Fibroblast of skin of right biceps (primary cell): Measurements from ENCODE around the gene MGAT4B.

Source experiments
- DNase-seq: peaks from one replicate; pipeline ENCODE4 v3.0.0-alpha.2; 2013

The MGAT4B gene

DNA sequence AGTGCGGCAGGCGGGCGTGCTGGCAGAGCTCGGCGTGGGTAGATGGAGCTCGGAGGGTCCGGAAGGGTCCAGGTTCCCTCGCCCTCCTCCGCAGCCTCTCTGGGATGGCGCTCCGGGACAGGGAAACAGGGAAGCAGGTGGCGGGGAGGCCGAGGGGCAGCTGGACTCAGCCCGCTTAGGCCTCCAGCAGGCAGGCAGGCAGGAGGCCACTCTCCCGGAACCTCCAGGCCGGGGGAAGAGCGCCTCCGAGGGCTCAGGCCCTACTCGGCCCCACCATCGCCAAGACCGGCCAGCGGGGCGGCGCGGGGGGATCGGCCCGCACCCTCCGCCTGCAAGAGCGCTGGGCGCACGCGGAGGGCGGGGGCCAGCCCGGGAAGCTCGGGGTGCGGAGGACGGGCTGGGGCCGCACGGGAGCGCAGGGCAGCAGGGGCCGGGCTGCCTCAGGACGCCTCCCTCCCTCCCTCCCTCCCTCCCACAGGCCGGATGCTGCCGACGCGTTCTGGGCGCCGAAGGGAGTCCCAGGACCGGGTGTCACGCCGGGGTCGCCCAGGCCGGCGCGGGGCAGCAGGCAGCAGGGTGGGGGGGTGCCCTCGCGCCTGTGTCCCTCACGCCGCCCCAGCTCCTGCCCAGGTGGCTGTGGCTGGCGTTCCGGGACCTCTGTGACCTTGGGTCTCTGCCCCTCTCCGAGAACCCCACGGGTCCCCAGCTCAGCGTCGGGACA, 977 bp downstream of the MGAT4B start:
- DNase-seq, result peak; percentile 43

DNA sequence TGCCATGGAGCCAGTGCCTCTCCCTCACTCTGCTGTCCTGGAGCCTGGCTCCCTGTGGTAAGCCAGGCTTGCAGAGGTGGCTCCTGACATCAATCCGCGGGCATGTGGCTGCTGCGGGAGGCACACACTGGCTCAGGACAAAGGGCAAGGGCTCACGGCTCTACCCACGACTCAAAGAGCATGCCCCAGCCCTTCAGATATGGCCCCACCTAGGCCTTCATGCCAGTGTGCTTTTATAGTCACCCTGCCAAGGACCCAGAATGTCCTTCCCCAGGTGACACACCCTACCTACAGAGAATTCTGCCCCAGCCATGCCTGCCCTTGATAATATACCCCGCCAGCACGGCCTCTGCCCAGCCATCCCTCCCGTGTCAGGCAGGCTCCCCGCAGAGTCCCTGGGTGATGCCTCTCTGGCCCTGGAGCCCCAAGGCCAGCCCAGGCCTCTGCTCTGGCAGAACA, 1.6 kb downstream of the MGAT4B start:
- no peak for DNase-seq

DNA sequence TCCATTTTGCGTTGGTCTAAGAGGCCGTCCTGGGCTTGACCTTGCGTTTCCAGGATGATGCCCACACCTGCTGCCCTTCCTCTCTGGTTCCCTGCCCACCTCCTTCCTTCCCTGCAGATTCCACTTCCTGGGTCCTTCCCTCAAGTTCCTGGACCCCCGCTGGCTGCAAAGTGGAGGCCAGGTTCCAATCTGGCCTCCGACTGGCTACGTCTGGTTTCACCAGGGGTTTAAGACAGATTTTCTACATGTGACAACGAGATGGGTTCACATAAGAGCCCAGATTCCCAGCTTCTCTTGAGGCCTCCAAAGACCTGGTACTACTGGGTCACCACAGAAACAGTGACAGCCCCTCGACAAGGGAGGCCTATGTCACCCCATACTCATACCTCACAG, 2.1 kb downstream of the MGAT4B start:
- DNase-seq, result no peak

DNA sequence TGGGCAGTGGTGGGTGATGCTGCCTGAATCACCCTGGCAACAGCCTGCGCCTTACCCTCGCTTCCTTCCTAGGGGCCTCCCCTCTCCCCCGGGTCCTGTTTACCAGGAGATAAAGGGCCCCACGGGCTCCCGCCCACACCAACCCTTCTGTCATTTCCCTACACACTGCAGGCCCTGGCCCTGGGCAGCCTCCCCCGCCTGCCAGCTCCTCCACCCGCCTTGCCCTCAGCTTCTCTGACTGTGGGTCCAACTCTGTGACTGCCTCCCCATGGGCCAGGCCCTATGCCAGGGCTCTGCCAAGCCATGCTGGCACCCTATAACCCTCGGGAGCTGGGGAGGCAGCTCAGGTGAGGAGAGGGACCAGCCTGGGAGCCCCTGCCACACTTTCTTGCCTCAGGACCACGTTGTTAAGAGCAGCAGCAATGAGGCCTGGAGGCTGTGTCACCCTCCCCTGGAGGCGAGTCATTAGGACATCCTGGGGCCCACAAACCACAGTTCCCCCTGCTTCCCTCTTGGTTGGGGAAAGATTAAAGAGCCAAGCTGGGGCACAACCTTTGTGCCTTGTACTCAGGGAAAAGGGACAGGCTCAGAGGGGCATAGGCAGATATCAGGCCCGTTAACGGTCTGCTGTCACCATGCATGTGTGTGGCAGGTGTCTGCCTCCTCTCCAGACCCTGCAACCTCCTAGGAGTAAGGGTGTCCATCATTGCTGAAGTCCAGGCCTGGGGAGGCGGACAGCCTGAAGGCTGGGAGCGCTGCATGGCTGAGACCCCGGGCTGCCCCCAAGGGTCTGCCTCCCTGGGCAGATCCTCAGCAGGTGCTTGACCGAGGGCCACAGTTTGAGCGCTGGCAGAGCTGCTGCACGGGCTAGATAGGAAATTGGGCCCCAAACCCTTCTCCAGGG, 2.8 kb downstream of the MGAT4B start:
- peak; percentile 42 for DNase-seq

DNA sequence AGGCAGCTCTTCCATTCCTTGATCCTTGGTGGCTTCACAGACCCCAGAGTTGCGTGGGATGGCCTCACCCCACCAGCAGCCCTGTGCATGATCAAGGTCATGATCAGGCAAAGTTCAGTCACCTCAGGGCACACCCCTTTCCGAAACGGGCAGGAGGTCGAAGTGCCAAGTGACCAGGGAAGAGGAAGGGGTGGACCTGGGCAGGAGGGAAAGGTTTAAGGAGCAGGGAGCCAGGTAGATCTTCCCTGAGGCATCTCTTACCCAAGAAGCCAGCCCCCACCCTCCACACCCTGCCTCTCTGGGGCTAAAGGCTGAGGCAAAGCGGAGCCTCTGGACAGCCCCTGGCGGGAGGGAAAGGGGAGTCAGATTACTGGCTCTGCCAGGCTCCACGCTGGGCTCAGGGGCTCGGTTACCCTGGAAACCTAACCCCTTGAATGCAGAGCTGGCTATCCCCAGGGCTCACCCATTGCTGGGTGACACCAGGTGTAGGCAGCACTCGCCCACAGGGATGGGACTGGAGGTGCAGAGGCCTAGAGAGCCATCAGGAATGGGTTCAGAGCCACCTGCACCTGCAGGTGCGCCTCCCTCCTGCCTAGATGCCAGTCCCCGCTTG, 3.6 kb downstream of the MGAT4B start:
- no peak for DNase-seq

DNA sequence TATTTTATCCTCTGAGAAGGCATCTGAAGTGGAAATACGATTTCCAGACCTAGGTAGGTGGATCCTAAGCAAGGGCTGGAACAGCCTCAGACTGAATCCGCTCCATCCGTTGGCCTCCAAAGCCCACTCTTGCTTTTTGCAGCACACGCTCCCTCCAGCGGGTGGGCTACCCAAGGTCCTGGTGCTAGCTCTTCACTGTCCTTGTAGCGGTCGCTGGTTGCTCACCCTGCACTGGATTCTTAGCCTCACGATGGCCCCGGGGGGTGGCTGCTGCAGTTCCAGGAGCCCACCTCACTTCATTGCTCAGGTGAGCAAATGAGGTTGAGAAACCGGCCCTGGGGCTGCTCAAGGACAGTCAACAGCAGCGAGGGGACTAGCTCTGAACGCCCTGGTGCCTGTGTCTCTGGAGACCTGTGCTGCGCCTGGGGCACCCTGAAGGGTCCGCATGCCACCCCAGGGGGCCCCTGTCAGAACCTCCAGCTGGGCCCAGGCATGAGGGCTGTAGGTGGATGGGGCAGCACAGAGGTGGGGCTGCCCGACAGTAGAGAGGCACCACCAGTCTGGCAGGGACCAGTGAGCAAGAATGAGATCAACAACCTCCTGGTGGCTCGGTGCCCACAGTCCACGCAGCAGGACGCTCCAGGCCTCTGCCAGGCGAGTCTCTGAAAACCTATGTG, 4.3 kb downstream of the MGAT4B start:
- no peak for DNase-seq

DNA sequence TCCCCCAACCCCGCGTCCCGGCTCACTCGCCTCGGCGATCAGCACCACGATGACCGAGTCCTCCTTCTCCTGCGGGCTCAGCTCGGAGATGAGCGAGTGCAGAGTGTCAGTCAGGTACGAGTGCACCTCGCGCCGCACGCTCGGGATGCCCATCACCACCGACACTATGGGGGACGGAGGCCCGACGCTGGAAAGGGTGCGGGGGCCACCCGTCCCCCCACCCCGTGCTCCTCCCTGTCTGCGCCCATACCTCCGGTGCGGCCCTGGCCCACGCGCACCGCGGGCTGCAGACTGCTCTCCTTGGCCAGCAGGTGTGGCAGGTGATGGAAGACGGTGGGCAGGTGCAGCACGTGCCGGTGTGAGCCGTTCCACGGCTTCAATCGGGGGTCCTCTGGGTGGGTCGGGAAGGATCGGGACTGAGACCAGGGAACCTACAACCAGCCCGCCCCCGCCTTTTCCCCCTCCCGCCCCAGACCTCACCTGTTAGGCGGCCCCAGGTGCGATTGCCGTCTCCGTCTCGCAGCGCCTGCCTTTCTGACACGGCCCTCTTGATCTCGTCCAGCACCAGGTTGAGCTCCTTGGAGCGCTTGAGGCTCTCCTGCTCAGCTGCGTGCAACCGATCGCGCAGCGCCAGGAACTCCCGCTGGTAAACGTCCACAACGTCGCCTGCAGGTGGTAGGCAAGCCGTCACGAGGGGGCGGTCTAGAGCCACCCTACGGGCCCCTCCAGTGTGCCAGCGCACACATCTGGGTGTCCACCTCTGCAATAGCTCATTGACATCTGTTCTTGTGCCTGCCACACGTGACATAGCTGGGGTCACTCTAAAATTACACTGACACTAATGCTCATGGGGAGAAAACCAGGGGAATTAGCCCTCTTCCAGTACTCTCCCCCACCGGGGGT, 5.1 kb downstream of the MGAT4B start:
- DNase-seq, result peak; percentile 56

DNA sequence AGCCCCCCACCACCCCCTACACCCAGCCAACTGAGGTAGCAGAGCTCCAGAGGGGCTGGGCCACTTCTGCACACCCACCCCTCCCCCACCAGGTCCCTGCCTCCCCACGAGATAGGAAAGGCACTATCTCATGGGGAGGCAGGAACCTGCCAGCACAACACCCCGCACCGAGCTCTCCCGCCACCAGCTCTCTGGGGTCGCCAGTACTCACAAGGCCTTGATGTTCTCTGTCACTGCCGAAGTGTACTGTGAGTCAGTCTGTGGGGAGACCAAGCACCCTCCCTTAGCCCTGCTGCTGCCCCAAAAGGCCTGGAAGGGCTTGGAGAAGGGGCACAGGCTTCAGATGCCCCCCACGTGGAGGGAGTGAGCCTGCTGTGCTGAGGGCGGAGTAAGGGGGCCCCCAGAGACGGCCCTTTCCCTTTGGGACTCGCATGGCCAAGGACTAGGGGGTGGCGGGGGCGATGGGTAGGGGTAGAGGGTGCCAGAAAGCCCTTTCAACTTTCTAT, 5.9 kb downstream of the MGAT4B start:
- no peak for DNase-seq

DNA sequence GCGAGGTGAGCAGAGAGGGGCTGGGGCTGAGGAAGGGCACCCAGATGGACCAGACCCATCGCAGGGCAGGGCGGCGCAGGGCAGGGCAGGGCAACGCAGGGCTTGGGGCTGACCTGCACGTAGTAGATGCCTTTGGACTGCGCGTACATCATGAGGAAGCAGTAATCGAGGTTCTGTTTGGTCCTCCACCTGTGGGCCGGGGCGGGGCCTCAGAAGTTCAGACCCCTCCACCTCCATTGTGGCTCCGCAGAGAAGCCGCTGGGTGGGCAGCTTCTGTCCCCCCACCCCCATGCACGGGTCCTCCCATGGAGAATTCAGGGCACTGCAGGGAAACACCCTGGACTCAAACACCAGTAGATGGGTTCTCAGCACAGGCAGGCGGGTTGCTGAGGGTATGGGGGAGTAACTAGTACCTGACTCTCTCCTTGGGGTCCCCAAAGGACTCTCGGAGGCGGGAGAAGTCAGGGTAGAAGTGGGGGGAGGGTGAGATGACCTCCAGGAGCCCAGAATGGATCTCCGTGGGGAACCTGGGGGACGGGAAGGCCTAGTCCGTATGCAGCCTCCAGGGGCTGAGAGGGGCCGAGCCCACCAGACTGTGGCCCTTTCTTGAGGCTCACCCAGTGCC, 6.5 kb downstream of the MGAT4B start:
- no peak for DNase-seq

DNA sequence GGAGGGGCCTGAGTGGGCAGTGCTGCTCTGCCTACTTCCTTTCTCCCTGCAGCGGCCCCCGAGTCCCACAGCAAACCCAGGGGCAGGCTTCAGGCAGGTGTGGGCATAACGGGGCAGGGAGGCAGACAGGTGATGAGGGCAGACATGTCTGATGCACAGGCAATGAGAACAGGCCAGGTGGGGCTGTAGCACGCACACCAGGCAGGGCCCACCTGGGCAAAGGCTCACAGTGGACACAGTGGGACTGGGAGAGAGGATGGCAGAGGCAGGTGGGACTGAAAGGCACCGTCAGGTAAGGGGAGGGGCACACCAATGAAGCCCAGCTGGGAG, 7.1 kb downstream of the MGAT4B start:
- no peak for DNase-seq

DNA sequence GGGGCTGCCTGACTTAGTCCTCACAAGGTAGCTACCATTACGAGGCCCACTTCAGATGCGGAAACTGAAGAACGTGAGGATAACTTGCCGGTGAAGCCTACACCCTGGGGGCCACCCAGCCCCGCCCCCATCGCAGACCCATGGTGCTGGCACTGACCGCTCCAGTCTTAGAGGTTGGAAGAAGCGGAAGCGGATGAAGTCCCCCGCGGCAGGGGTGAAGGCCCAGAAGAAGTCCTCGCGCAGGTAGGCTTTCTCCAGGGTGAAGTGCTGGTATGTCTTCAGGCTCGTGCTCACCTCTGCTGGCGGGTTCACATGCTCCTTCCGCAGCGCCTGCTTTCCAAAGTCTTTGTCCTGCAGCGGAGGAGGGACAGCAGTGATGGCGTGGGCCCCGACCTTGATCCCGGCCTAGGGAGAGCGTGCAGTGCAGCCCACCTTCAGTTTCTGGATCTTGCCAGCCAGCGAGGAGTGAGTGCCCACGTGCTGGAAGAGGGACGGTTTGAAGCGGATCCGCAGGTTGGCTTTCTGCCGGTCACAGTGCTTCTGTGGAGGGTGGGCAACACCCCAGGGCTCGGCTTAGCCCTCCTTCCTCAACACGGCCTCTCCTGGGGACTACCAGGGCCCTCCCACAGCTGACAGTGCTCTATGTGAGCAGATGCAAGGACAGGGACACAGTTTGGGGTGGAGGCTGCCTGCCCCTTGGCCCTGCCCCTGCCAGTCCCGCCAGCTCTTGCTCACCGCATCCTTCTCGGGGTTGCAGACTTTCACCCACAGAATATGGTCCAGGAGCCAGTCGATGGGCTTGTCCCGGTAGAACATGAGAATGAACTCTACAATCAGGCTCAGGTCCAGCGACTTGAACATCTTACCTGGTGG, 7.7 kb downstream of the MGAT4B start:
- DNase-seq, result no peak

DNA sequence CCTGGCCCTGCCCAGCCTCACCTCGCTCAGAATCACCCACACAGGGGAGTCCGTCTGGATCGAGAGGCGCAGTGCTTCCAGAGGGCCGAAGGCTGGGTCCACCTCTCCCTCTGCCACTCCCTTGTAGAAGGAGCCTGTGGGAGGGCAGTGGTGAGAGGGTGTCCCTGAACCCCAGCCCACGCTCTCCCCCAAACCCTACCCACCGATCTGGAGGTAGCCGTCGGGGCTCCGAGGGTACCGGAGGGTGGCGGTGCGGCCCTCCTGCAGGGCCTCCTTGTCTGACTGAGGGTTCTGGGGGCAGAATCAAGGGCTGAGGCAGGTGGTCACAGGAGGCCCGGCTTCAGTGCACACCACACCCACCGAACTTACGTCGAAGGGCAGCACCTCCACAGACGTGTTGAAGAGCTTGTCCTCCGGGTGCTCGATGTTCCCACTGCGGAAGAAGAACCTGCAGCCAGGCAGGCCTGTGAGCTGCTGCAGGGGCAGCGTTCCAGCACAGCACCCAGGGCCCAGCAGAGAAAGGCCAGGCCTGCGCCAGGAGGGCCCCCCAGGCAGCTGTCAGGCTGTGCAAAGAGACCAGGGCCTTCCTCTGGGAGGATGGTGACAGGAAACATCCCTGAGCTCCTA, 8.4 kb downstream of the MGAT4B start:
- no peak for DNase-seq

DNA sequence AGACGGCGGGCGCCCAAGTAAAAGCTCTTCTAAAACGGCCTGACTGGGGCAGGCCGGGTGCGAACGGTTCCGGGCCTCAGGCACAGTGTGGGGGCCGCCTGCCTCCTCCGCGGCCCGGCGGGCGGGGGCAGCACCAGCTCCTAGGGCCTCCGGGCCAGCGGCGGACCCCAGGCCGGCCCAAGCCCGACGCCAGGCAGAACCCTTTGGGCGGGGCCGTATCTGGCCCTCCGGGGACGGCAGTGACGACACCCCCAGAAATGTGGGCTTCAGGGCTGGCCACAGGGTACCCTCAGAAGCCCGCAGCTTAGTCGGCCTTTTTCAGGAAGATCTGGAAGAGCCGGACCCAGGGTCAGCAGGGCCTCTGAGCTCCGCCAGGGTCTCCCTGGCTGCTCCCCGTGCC, 8.9 kb downstream of the MGAT4B start:
- no peak for DNase-seq

DNA sequence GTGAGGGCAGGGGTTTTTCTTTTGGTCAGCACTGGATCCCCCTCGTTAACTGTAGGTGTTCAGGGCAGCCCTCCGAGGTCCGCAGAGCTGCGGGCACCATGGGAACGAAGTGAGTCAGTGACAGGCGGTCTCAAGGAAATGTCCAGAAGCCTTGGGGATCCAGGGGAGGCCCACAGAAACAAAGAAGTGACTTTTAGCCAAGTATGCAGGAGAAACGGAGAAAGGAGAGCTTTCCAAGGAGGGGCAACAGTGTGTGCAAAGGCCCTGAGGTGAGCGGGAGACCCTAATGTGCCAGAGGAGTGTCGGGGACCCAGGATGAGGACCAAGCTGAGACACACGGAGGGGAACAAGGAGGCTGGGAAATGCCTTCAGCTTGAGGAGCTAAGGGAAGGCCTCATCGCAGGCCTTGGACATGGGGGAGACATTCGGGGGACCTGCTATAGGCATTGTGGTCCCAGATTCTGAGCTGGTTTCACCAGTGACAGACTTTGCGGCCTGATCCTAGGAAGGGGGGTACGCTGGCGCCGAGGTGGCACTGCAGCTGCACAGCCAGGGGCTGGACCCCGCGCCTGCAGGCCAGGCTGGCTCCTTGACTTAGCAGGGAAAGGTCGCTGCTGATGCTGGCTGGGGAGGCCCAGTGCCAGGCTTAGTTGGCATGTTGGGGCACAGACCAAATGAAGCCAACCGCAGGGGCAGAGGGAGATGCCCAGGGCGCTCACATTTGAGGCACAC, 9.6 kb downstream of the MGAT4B start:
- DNase-seq, result no peak

DNA sequence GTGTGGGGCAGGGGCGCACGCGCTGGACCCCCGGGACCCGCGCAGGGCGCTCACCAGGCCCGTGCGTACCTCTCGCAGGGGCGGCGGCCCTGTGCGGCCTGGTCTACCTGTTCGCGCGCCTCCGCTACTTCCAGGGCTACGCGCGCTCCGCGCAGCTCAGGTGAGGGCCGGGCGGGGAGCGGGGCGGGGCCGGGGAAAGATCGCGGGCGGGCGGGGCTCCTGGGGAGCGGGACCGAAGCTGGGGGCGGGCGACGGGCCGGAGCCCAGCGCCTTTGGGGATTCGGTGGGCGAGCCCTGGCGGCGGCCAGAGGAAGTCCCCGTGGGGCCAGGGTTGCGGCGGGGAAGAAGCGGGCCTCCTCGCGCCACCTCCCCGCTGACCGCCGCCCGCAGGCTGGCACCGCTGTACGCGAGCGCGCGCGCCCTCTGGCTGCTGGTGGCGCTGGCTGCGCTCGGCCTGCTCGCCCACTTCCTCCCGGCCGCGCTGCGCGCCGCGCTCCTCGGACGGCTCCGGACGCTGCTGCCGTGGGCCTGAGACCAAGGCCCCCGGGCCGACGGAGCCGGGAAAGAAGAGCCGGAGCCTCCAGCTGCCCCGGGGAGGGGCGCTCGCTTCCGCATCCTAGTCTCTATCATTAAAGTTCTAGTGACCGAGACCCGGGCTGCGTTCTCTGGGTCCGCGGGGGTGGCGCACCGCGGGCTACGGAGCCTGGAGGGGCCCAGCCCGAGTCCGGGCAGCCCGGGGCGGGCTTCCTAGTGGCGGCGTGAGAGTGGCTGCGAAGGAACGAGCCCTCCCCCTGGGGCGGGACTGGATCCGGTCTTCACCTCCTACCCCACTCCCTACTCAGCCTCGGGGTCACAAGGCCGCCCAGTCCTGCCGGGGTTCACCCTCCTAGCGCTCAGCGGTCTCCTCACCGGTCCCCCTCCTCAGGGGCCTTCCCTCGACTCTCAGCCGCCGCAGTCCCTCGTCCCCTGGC, 10.5 kb downstream of the MGAT4B start:
- DNase-seq, result peak; percentile 75

DNA sequence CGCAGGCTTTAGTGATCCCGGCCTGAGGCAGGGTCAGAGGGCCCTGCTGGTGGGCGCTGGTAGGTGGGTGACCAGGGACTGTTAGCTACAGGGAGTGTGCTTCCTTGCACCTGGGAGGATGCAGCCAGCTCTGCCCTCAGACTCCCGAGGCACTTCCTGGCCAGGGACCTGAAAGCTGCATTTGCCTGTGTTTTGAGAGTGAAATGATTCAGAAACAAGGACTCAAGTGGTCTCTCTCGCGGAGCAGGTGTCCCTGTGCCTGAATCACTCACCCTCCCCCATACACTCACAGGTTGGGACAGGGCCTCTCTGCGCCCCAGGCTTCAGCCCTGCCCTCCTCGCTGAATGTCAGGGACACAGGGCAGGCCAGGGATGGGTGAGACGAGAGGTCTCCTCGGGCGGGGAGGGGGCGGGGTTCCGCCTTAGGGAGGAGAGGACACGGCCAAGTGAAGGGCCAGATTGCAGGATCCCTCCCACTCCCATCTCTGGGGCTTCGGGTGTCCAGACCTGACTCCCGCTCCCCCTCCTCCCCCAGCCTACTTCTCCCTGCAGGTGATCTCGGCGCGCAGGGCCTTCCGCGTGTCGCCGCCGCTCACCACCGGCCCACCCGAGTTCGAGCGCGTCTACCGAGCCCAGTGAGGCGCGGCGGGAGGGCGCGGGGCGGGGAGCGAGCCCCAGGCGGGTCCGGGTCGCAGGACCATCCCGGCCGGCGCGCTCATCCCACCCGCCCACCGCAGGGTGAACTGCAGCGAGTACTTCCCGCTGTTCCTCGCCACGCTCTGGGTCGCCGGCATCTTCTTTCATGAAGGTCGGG, 11.4 kb downstream of the MGAT4B start:
- DNase-seq, result no peak

DNA sequence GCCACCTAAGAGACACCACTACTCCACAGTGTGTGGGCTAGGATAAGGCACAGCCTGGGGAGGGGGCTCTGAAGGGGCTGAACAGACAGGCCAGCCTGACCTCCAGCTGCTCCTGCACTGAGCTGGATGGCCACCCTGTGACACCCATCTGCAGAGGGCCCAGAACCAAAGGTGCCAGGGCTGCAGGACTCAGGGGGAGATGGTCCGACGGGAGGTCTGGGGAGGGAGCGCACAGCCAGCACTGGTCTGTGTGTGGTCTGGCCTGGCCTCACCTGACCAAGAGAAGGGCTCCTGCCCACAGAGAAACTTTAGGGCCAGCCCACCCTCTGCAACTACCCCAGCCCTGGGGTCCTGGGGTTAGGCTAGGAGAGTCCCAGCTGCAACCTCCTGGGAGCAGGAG, 12.1 kb downstream of the MGAT4B start:
- DNase-seq, result no peak
